Ascending aorta (tissue), 2 donors: ENCODE data around the gene CACNA1G. TPM values are rescaled to one million over a fixed set of nuclear protein-coding genes. Genes with fewer than 3 reads are reported as not detected.

ENCODE experiments used
- DNase-seq, 2 donors: peaks; one replicate each; pipeline ENCODE4 v3.0.0-alpha.2; 2019; ENCODE audit warnings: low spot score in 2 of 2
- H3K27ac ChIP-seq, 2 donors: fragments of 200-600 bp; sonication (generic); one replicate each; pipeline ENCODE4 v1.5.1; 2016 to 2017; ENCODE audit warnings: mild to moderate bottlenecking in 1 of 2
- H3K27me3 ChIP-seq: fragments of 200-600 bp; sonication (generic); one replicate; pipeline ENCODE4 v1.5.1; 2017
- H3K36me3 ChIP-seq, 2 donors: fragments of 200-600 bp; sonication (generic); one replicate each; pipeline ENCODE4 v1.5.1; 2016
- H3K4me1 ChIP-seq, 2 donors: fragments of 200-600 bp; sonication (generic); one replicate each; pipeline ENCODE4 v1.5.1; 2016 to 2017; ENCODE audit warnings: mild to moderate bottlenecking in 1 of 2
- H3K4me3 ChIP-seq, 2 donors: fragments of 200-600 bp; sonication (generic); one replicate each; pipeline ENCODE4 v1.5.1; 2016 to 2017; ENCODE audit warnings: mild to moderate bottlenecking in 1 of 2
- H3K9me3 ChIP-seq, 2 donors: fragments of 200-600 bp; sonication (generic); one replicate each; pipeline ENCODE4 v1.5.1; 2016
- intact Hi-C: fragments of 100-400 bp; cut with DNase I; formaldehyde crosslinking; loops from one replicate; pipeline ENCODE4 v1.15.1; 2023
- total RNA-seq: library from RNA; depleted of rRNA; stranded (reverse); fragments of >200 nt; gene quantifications from one replicate; pipeline ENCODE4 v1.1.0, GENCODE V29; 2016
- TF ChIP-seq, protein P1 (sequence below), 3 experiments: fragments of 200-600 bp in 2 of 3; fragments of 450-650 bp in 1 of 3; sonication (generic) in 2 of 3; IDR thresholded peaks; one replicate each; pipeline ENCODE4 v1.5.1; 2016 to 2019; ENCODE audit warnings: antibody characterized with exemption in 3 of 3, mild to moderate bottlenecking in 1 of 3, moderate library complexity in 1 of 3

The CACNA1G gene
- total RNA-seq, 1 donor from 2014 or later: 1.2 TPM

DNA sequence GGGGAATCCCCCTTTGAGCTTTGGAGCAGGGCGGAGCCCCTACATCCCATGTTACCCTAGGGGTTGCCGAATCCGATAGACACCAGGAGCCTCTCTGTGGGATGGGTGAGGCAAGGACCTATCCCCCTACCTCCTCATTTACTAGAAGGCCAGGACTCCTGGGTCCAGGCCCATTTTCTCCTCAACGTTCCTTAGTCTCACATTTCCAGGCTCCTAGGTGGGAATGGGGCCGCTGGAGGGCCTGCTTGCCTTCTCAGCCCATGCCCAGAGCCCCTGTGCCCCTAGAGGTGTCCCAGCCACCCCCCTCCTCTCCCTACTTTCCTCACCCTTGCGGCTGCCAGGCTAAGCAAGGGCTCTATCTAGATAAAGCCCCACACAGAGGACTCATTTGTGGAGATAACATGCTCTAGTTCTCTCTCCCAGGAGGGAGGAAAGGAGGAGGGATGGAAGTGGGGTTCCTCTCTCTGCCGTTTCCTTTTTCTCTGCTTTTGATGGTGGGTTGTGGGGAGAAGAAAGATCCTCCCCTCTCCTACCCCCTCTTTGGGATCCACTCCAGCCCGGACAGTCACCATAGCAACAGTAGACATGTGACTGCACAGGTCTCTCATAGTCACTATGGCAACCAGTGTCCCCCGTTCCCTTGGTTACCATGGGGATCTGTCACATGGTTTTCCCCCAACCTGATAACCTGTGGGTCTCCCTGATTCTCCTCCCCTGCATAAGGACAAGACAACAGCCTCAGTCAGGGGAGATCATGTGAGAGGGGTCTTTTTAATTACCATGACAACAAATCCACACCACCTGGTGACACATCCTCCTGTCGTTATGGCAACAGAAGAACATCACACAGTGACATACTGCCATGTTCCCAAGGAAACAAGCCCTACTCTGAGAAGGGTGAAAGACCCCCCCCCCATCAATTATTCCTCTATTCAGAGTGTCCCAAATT, 5.2 kb downstream of the CACNA1G start:
- peak overlapping the region; percentile 67 to 69 for H3K27ac ChIP-seq
- TF ChIP-seq, protein P1, sequence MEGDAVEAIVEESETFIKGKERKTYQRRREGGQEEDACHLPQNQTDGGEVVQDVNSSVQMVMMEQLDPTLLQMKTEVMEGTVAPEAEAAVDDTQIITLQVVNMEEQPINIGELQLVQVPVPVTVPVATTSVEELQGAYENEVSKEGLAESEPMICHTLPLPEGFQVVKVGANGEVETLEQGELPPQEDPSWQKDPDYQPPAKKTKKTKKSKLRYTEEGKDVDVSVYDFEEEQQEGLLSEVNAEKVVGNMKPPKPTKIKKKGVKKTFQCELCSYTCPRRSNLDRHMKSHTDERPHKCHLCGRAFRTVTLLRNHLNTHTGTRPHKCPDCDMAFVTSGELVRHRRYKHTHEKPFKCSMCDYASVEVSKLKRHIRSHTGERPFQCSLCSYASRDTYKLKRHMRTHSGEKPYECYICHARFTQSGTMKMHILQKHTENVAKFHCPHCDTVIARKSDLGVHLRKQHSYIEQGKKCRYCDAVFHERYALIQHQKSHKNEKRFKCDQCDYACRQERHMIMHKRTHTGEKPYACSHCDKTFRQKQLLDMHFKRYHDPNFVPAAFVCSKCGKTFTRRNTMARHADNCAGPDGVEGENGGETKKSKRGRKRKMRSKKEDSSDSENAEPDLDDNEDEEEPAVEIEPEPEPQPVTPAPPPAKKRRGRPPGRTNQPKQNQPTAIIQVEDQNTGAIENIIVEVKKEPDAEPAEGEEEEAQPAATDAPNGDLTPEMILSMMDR (IDR thresholded peaks at IDR 0.05): no peak
- H3K9me3 ChIP-seq: no peaks in the 10 kb centered on the region
- no peak for DNase-seq
- peaks cover 9% of the 10 kb centered on the region for H3K27me3 ChIP-seq
- H3K4me1 ChIP-seq: peaks cover 14 to 29% of the 10 kb centered on the region in 2 donors
- peak overlapping the region; percentile 24 to 52 for H3K4me3 ChIP-seq
- H3K36me3 ChIP-seq: no peaks in the 10 kb centered on the region
- intact Hi-C loops: no loop called here

DNA sequence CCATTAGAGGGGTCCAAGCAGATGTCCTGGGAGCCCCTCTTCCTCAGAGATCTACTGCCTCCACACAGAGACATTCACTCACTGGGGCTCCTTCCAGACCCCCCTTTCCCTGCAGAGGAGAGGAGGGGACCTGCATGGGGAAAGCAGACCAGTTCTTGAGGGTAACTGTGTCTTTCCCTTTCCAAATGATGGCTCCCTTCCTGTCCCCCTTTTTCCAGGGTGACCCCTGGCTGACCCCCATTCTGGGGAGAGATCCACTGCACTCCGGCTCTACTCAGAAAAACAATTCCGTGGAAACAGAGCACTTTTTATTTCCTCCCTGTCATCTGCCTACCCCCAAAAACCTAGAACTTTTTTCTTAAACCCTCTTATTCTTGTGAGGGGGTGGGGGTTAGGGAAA, 6.4 kb downstream of the CACNA1G start:
- Histone ChIP-seq H3K9me3 (no peaks in the 10 kb centered on the region), H3K27me3 (no peaks in the 10 kb centered on the region), H3K4me3 (no peak overlapping the region), H3K27ac (no peak overlapping the region), H3K36me3 (no peaks in the 10 kb centered on the region), H3K4me1 (peaks cover 7 to 17% of the 10 kb centered on the region in 2 donors)
- intact Hi-C loops: no loop called here
- TF ChIP-seq, protein P1 (IDR thresholded peaks at IDR 0.05): no peak
- DNase-seq: no peak

DNA sequence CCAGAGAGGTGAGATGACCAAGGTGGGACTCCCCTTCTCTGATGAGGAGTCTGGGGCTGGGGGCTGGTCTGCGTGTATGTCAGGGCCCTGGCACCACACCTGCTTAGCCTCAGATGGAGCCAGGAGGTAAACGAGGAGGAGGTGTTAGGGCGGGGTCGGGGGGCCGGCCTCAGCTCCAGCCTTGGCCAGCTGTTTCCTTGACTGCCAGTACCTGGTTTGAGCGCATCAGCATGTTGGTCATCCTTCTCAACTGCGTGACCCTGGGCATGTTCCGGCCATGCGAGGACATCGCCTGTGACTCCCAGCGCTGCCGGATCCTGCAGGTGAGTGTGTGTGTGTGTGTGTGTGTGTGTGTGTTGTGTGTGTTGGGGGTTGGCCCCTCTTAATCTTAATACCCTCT, 8.1 kb downstream of the CACNA1G start:
- intact Hi-C loops: no loop called here
- no peaks in the 10 kb centered on the region for H3K36me3 ChIP-seq
- peaks cover 7 to 15% of the 10 kb centered on the region in 2 donors for H3K4me1 ChIP-seq
- no peak for DNase-seq
- H3K27ac ChIP-seq: no peak overlapping the region
- TF ChIP-seq, protein P1 (IDR thresholded peaks at IDR 0.05): no peak
- H3K27me3 ChIP-seq: no peaks in the 10 kb centered on the region
- H3K9me3 ChIP-seq: no peaks in the 10 kb centered on the region
- H3K4me3 ChIP-seq: no peak overlapping the region

DNA sequence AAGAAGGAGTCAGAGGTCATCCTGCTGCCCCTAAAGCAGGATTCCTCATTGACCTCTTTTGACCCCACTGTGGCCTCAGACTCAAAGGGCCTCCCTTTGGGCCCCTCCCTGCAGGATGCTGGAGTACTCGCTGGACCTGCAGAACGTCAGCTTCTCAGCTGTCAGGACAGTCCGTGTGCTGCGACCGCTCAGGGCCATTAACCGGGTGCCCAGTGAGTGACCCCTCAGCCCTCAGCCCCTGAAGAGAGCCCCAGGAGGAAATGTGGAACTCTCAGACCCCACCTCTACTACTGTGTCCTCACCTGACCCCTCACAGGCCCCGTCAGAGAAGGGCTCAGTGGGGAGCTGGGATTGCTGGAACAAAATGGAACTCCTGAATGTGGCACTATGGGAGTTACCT, 9.1 kb downstream of the CACNA1G start:
- Histone ChIP-seq H3K4me3 (no peak overlapping the region), H3K27ac (no peak overlapping the region), H3K36me3 (no peaks in the 10 kb centered on the region), H3K27me3 (no peaks in the 10 kb centered on the region), H3K4me1 (peaks cover 6 to 10% of the 10 kb centered on the region in 2 donors), H3K9me3 (no peaks in the 10 kb centered on the region)
- no peak for DNase-seq
- TF ChIP-seq, protein P1 (IDR thresholded peaks at IDR 0.05): no peak
- intact Hi-C loops: no loop called here

DNA sequence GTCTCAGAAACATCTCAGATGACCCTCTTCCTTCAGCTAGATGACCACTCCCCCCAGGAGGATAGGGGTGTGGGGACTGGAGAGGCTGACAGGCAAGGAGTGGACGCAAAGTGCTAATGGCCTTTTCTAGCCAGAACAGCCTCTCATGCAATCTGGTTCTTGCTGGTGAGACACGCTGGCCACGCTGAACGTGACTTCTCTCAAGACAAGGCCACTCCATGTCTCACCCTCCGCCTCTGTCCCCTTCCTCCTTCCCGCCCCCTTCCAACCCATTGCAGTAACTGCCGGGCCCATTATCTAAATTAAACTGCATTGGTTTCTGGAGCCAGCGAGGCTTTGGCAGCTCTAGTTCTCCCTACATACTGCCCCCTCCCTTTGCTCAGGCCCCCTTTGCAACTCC, 9.5 kb downstream of the CACNA1G start:
- Histone ChIP-seq H3K4me1 (peaks cover 4 to 5% of the 10 kb centered on the region in 2 donors), H3K9me3 (no peaks in the 10 kb centered on the region), H3K36me3 (no peaks in the 10 kb centered on the region), H3K4me3 (no peak overlapping the region), H3K27ac (no peak overlapping the region), H3K27me3 (no peaks in the 10 kb centered on the region)
- intact Hi-C loops: no loop called here
- DNase-seq: no peak
- TF ChIP-seq, protein P1 (IDR thresholded peaks at IDR 0.05): no peak
